GM19463 (cell line): Measurements from ENCODE around the gene TOR4A.
"Not testable (repeated sequence)": the region's sequence is repeated elsewhere in the genome, so short reads cannot be mapped to it uniquely, and the experiment has no call there.

Experiments used
- ATAC-seq: cut with Tn5 transposase; IDR thresholded peaks from one replicate; pipeline ENCODE4 v1.9.1; 2021; ENCODE audit warnings: mild to moderate bottlenecking, moderate library complexity; ENCODE audit not compliant: unreplicated experiment

Gene TOR4A

GRCh38 chr9:137315581-137316011, 38.1 kb downstream of the TOR4A start:
- no peak for ATAC-seq

GRCh38 chr9:137316012-137316981, 38.8 kb downstream of the TOR4A start:
- no peak for ATAC-seq

GRCh38 chr9:137317021-137317717, 39.6 kb downstream of the TOR4A start:
- no peak for ATAC-seq

- no peak for ATAC-seq
These were observed 40.4 kb downstream of the TOR4A start for GRCh38 chr9:137317718-137318511.

GRCh38 chr9:137318602-137319001, 41.1 kb downstream of the TOR4A start:
- ATAC-seq, result no peak

GRCh38 chr9:137319011-137319738, 41.6 kb downstream of the TOR4A start:
- ATAC-seq, result no peak

GRCh38 chr9:137319739-137320551, 42.4 kb downstream of the TOR4A start:
- ATAC-seq, result no peak

- ATAC-seq, result no peak
These were observed 43.2 kb downstream of the TOR4A start for GRCh38 chr9:137320555-137321384.

GRCh38 chr9:137321726-137322361, 44.3 kb downstream of the TOR4A start:
- ATAC-seq, result no peak

GRCh38 chr9:137323531-137324331, 46.2 kb downstream of the TOR4A start:
- no peak for ATAC-seq

GRCh38 chr9:137325124-137325523, 47.6 kb downstream of the TOR4A start:
- ATAC-seq, result no peak

GRCh38 chr9:137325799-137326198, 48.3 kb downstream of the TOR4A start:
- no peak for ATAC-seq

GRCh38 chr9:137326445-137327065, 49.0 kb downstream of the TOR4A start:
- no peak for ATAC-seq

- not testable (repeated sequence) for ATAC-seq
These were observed 50.4 kb downstream of the TOR4A start for GRCh38 chr9:137327641-137328550.

- ATAC-seq, result not testable (repeated sequence)
These were observed 52.1 kb downstream of the TOR4A start for GRCh38 chr9:137329590-137329989.

- no peak for ATAC-seq
These were observed 53.2 kb downstream of the TOR4A start for GRCh38 chr9:137330689-137331088.
